BLaER1 treated with 17β-estradiol and CSF1 and Interleukin-3, amounts not matched to agents 10 nM and 100 nM (cell line): Measurements from ENCODE around the gene KAZN.

ENCODE experiments used
- H3K27ac ChIP-seq, 11 experiments: shearing (Covaris generic); formaldehyde crosslinking; 2 replicates each; pipeline ENCODE4 v1.8.1; 2022
- H3K27me3 ChIP-seq, 11 experiments: shearing (Covaris generic); formaldehyde crosslinking; 2 replicates each; pipeline ENCODE4 v1.8.1; 2022
- H3K36me3 ChIP-seq, 11 experiments: shearing (Covaris generic); formaldehyde crosslinking; 2 replicates each; pipeline ENCODE4 v1.8.1; 2022
- H3K4me1 ChIP-seq, 10 experiments: shearing (Covaris generic); formaldehyde crosslinking; 2 replicates each; pipeline ENCODE4 v1.8.1; 2022
- H3K4me2 ChIP-seq, 11 experiments: shearing (Covaris generic); formaldehyde crosslinking; 2 replicates each; pipeline ENCODE4 v1.8.1; 2022
- H3K4me3 ChIP-seq, 10 experiments: shearing (Covaris generic); formaldehyde crosslinking; 2 replicates each; pipeline ENCODE4 v1.8.1; 2022
- H3K9ac ChIP-seq, 11 experiments: shearing (Covaris generic); formaldehyde crosslinking; 2 replicates each; pipeline ENCODE4 v1.8.1; 2022
- H3K9me3 ChIP-seq, 11 experiments: shearing (Covaris generic); formaldehyde crosslinking; replicated peaks in 1 of 11; 2 replicates each; pipeline ENCODE4 v1.8.1; 2022
- H4K20me1 ChIP-seq, 11 experiments: shearing (Covaris generic); formaldehyde crosslinking; 2 replicates each; pipeline ENCODE4 v1.8.1; 2022
- Cebpa-rat ChIP-seq, 11 experiments: shearing (Covaris generic); IDR thresholded peaks; 2 replicates each; pipeline ENCODE4 v1.8.1; 2022

KAZN gene

DNA sequence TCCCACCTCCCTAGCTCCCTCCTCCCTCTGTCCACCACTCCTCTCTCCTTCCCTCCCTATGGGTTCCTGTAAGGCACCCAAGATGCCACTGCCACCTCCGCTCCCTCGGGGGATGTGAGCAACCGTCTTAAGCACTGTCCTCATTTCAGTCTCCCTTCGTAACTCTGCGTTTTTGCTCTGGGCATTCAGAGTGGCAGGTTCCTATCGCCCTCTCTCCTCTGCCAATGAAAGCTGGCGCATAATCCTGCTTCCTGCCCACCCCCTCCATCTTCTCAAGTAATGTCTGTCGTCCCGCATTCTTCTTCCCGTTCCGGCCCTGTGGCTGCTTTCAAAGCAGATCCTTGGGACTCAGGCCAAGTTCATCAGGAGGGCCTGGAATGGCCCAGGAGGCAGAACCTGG lies 301.2 kb downstream of the KAZN start:
- Histone ChIP-seq H3K36me3 (no peaks in the 10 kb centered on the region), H3K9ac (no peak overlapping the region), H3K4me2 (no peak overlapping the region), H4K20me1 (no peaks in the 10 kb centered on the region; a peak in 1 of 22 replicates), H3K4me1 (no peaks in the 10 kb centered on the region), H3K4me3 (no peak overlapping the region), H3K27me3 (no peaks in the 10 kb centered on the region), H3K9me3 (peaks cover 0 to 5% (median 0%) of the 10 kb centered on the region in 11 experiments; a peak in 2 of 22 replicates), H3K27ac (no peak overlapping the region)
- TF ChIP-seq Cebpa-rat (IDR thresholded peaks at IDR 0.05), result no peak

DNA sequence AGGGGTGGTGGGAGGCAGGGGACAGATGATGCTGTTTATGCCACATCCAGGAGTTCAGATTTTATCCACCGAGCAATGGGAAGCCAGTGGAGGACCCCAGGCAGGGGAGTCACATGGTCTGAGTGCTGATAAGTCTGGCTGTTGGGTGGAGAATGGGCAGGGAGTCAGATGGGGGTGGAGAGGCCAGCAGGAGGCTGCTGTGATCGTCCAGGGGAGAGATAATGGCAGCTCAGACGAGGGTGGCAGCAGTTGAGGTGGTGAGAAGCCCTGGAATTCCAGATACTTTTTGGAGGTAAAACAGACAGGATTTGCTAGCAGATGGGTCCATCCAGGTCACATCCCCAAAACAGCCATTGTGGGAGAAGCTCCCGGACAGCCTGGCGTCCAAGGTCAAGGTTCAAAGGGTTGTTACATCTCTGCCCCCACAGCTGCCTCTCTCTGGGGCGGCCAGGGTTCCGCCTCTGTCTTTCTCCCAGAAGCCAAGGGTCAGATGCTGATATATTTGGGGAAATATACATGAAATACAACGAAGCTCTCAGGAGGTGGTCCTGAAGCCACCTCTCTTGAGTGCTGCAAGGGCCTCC lies 303.0 kb downstream of the KAZN start:
- TF ChIP-seq Cebpa-rat (IDR thresholded peaks at IDR 0.05), result no peak
- H3K9ac ChIP-seq, result no peak overlapping the region
- H4K20me1 ChIP-seq, result no peaks in the 10 kb centered on the region; a peak in 1 of 22 replicates
- H3K27ac ChIP-seq, result no peak overlapping the region
- no peaks in the 10 kb centered on the region for H3K4me1 ChIP-seq
- no peaks in the 10 kb centered on the region for H3K36me3 ChIP-seq
- H3K27me3 ChIP-seq, result no peaks in the 10 kb centered on the region
- no peak overlapping the region for H3K4me3 ChIP-seq
- H3K4me2 ChIP-seq, result no peak overlapping the region
- peaks cover 0 to 5% (median 0%) of the 10 kb centered on the region in 11 experiments; a peak in 2 of 22 replicates for H3K9me3 ChIP-seq

DNA sequence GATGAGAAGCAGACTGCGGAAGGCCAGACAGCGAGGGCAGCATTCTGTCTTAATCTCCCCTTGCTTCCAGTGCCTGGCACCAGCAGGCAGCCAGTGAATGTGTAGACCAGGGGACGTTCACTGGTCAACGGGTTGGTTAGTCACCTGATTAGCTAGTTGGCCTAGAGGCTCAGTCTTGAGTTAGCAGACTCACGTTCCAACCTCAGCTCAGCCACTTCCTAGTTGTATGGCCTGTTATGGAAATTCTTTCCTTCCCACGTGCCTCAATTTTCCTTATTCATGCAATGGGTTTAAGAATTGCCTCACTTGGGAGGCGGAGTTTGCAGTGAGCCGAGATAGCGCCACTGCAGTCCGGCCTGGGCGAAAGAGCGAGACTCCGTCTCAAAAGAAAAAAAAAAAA lies 305.4 kb downstream of the KAZN start:
- H3K4me3 ChIP-seq, result no peak overlapping the region
- no peaks in the 10 kb centered on the region for H3K9me3 ChIP-seq
- no peaks in the 10 kb centered on the region for H3K4me1 ChIP-seq
- no peaks in the 10 kb centered on the region for H3K27me3 ChIP-seq
- no peak for TF ChIP-seq Cebpa-rat (IDR thresholded peaks at IDR 0.05)
- no peak overlapping the region for H3K4me2 ChIP-seq
- H3K36me3 ChIP-seq, result no peaks in the 10 kb centered on the region
- no peak overlapping the region for H3K27ac ChIP-seq
- no peaks in the 10 kb centered on the region; a peak in 1 of 22 replicates for H4K20me1 ChIP-seq
- H3K9ac ChIP-seq, result no peak overlapping the region

DNA sequence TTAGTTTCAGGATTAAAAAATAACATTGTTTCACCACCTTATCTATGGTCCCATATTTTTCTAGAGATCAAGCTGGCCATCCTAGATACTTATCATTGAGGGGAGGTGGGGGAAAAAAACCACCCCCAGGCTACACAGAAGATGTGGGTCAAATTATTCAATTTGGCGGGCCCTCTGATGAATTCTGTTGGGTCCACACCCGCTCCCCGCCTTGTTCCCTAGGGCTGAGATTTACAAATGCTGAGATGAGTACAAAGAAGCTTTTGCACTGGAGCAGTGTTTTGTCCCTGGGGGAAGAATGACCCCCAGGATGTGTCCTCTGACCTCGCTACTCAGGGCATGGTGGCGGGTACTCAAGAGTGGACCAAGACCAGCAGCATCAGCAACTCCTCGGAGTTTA lies 308.2 kb downstream of the KAZN start:
- Histone ChIP-seq H3K27me3 (no peaks in the 10 kb centered on the region), H3K4me1 (peaks cover 0 to 8% (median 3%) of the 10 kb centered on the region in 10 experiments; a peak in 6 of 20 replicates), H3K36me3 (no peaks in the 10 kb centered on the region), H3K9me3 (no peaks in the 10 kb centered on the region), H4K20me1 (no peaks in the 10 kb centered on the region; a peak in 1 of 22 replicates), H3K27ac (no peak overlapping the region), H3K4me3 (no peak overlapping the region), H3K9ac (no peak overlapping the region), H3K4me2 (no peak overlapping the region)
- no peak for TF ChIP-seq Cebpa-rat (IDR thresholded peaks at IDR 0.05)

DNA sequence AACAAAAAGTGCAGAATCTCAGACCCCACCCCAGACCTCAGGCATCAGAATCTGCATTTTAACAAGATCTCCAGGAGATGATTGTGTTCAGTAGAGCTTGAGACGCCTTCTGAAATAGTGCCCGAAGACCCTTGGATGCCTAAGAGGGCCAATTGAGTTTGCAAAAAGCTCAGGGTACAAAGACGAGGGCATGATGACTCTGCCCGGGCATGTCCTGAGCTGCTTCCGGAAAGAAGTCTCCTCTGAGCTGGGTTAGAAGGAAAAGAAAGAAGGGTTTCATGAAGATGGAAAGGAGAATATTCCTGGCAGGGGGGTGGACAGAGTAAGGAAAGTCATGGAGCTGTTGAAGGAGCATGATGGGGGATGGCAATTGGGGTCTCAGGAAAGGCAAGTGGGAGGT lies 308.9 kb downstream of the KAZN start:
- no peaks in the 10 kb centered on the region for H4K20me1 ChIP-seq

DNA sequence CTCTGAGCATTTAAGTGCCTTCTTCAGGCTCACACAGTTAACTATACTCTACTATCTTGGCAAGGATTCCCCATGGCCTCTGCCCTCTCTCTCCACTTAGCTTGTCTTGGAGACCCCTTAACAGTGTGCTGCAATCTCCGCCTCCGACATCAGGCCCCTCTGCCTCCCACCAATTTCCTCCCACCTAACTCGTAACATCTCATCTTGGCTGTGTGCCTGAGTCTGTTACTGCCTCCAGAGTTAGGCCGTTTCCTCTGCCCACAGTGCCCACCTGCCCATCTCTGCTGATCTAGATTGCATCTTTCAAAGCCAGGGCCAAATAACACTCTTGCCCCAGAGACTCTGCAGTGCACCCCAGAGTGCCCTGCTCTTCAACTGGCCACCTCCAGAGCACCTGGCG lies 310.8 kb downstream of the KAZN start:
- no peak overlapping the region for H3K4me3 ChIP-seq
- no peak for TF ChIP-seq Cebpa-rat (IDR thresholded peaks at IDR 0.05)

More for the DNA sequence above, 308.9 kb downstream of the KAZN start:
- H3K27me3 ChIP-seq, result no peaks in the 10 kb centered on the region
- H3K27ac ChIP-seq, result no peak overlapping the region
- H3K4me1 ChIP-seq, result peaks cover 0 to 8% (median 3%) of the 10 kb centered on the region in 10 experiments; a peak in 7 of 20 replicates
- TF ChIP-seq Cebpa-rat (IDR thresholded peaks at IDR 0.05), result no peak
- no peak overlapping the region for H3K4me3 ChIP-seq
- H3K4me2 ChIP-seq, result no peak overlapping the region
- H3K36me3 ChIP-seq, result no peaks in the 10 kb centered on the region
- H3K9ac ChIP-seq, result no peak overlapping the region
- H3K9me3 ChIP-seq, result no peaks in the 10 kb centered on the region

DNA sequence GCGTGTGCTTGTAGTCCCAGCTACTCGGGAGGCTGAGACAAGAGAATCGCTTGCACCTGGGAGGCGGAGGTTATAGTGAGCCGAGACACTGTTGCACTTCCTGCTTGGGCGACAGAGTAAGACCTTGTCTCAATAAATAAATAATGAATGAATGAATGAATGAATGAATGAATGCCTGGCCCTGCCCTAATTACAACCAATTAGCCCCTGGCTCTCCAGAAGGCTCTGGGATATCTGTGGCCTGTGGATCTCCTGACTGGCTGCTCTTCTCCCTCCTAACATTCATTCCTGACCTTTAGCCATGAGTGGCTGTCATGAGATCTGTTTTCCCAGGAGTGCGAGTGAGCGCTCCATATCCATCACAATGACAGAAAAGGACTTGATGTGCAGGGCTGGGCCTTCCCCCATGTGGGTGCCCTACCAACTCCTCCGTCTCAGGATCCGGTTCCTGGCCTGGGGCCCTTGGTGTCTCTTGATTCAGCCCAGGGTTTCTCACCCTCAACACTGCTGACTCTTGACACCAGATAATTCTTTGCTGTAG lies 311.5 kb downstream of the KAZN start:
- Histone ChIP-seq H4K20me1 (no peaks in the 10 kb centered on the region; a peak in 1 of 22 replicates), H3K27ac (no peak overlapping the region), H3K9me3 (no peaks in the 10 kb centered on the region), H3K4me1 (peaks cover 11 to 31% (median 26%) of the 10 kb centered on the region in 10 experiments), H3K36me3 (no peaks in the 10 kb centered on the region), H3K4me3 (no peak overlapping the region), H3K4me2 (no peak overlapping the region), H3K9ac (no peak overlapping the region), H3K27me3 (no peaks in the 10 kb centered on the region)
- no peak for TF ChIP-seq Cebpa-rat (IDR thresholded peaks at IDR 0.05)

More for the DNA sequence above, 310.8 kb downstream of the KAZN start:
- H3K27ac ChIP-seq, result no peak overlapping the region
- no peaks in the 10 kb centered on the region for H3K36me3 ChIP-seq
- H3K27me3 ChIP-seq, result no peaks in the 10 kb centered on the region
- H3K4me1 ChIP-seq, result peaks cover 9 to 24% (median 20%) of the 10 kb centered on the region in 10 experiments
- H3K4me2 ChIP-seq, result no peak overlapping the region
- H3K9me3 ChIP-seq, result no peaks in the 10 kb centered on the region
- no peak overlapping the region for H3K9ac ChIP-seq
- no peaks in the 10 kb centered on the region; a peak in 1 of 22 replicates for H4K20me1 ChIP-seq

DNA sequence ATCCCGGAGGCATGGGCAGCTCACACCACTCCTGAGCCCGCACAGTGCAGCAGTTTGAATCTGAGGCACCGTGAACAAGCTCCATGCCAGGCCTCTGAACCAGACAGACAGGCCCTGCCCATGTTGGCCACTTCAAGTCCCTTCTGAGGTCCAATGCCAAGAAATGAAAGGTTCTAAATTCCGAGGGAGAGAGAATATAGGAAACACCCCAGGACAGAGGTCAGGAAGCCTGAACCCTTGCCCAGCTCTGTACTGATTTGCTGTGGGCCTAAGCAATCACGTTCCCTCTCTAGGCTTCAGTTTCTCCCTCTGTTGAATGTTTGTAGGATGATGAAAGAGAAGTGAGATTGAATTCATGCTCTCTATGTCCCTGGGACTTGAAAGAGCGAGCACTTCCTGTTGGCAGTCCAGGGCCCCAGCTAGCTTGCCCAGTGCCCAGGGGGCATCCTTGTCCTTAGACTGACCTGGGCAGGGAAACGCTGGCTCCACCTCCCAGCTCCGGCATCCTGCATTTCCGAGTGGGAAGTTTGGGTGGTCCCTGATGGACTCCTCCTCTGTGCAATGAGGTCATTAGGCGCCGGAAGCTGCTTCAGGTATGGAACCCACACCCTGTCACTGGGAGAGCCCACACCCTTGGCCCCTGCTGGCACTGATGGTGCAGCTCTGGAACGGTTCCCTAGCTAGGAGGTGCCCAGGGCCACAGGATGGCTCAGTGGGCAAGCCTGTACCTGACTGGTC lies 312.7 kb downstream of the KAZN start:
- Histone ChIP-seq H3K4me3 (no peak overlapping the region), H3K27me3 (no peaks in the 10 kb centered on the region), H3K36me3 (no peaks in the 10 kb centered on the region), H3K9me3 (no peaks in the 10 kb centered on the region), H3K4me2 (peak overlapping the region in 2 of 11 experiments; percentile 2 to 12; a peak in 1 of 22 replicates), H3K9ac (no peak overlapping the region), H4K20me1 (no peaks in the 10 kb centered on the region; a peak in 1 of 22 replicates), H3K27ac (no peak overlapping the region), H3K4me1 (peaks cover 11 to 34% (median 27%) of the 10 kb centered on the region in 10 experiments)
- TF ChIP-seq Cebpa-rat (IDR thresholded peaks at IDR 0.05), result no peak

DNA sequence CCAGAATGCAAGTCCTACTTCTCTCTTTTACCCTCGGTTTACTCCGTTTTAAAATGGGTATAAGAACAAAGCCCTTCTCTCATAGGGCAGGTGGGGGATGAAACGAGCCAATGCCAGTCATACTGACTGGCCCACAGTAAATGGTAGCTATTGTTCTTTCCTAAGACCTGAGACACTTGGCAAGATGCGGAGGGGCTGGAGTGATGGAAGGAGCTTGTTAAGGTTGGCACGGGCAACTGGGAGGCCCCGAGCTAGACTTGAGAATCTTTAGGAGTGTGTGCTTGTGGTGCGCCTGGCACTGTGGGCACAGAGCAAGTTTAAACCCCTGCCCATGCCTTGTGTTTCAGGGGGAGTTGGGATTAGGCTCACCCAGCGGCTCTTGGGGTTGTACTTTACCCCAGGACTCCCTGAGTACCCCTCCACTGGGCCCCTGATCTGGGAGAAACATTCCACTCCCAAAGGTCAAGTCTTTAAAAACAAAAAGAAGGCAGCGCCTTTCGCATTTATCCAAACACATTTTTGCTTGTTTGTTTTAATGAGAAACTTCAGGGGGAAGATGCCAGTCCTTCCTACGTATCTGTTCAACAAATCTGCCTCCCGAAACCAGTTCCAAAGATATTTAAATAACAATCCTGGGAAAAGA lies 314.5 kb downstream of the KAZN start:
- H3K4me1 ChIP-seq, result peaks cover 11 to 46% (median 33%) of the 10 kb centered on the region in 10 experiments
- H3K36me3 ChIP-seq, result no peaks in the 10 kb centered on the region
- no peaks in the 10 kb centered on the region for H3K27me3 ChIP-seq
- no peak for TF ChIP-seq Cebpa-rat (IDR thresholded peaks at IDR 0.05)
- peak overlapping the region in 3 of 11 experiments; percentile 31 to 52 (median 43); a peak in 3 of 22 replicates for H3K9ac ChIP-seq
- H3K4me3 ChIP-seq, result no peak overlapping the region
- peak overlapping the region in 8 of 11 experiments; percentile 73 to 86 (median 82); a peak in 15 of 22 replicates for H3K4me2 ChIP-seq
- no peaks in the 10 kb centered on the region for H3K9me3 ChIP-seq
- H3K27ac ChIP-seq, result peak overlapping the region in 6 of 11 experiments; percentile 44 to 71 (median 64); a peak in 10 of 22 replicates
- H4K20me1 ChIP-seq, result no peaks in the 10 kb centered on the region; a peak in 1 of 22 replicates
